Ovary (tissue), 9 donors: ENCODE measurements around the gene ADGRL4. TPM values are rescaled to one million over a fixed set of nuclear protein-coding genes. Genes with fewer than 3 reads are reported as not detected.
"Not testable (repeated sequence)": the region's sequence is repeated elsewhere in the genome, so short reads cannot be mapped to it uniquely, and the experiment has no call there.

Source experiments
- DNase-seq, 5 donors: peaks; one replicate each; pipeline ENCODE4 v3.0.0-alpha.2; 2019 to 2020
- H3K27ac ChIP-seq, 2 donors: fragments of 200-600 bp; one replicate each; pipeline versions ENCODE4 v1.5.1 to v1.8.0; 2019 to 2022
- H3K27me3 ChIP-seq: fragments of 200-600 bp; one replicate; pipeline ENCODE4 v1.8.0; 2022
- H3K36me3 ChIP-seq: fragments of 200-600 bp; sonication (generic); one replicate; pipeline ENCODE4 v1.5.1; 2019
- H3K4me1 ChIP-seq: one replicate; pipeline ENCODE4 v1.8.1; 2013; ENCODE audit warnings: mild to moderate bottlenecking, moderate library complexity; ENCODE audit not compliant: insufficient read depth
- H3K4me3 ChIP-seq: fragments of 200-600 bp; sonication (generic); one replicate; pipeline ENCODE4 v1.5.1; 2017
- H3K9me3 ChIP-seq, 2 donors: fragments of 200-600 bp in 1 of 2; sonication (generic) in 1 of 2; one replicate each; pipeline versions ENCODE4 v1.5.1 to v1.8.1; 2013 to 2019; ENCODE audit warnings: mild to moderate bottlenecking in 1 of 2, moderate library complexity in 1 of 2
- CTCF ChIP-seq, 3 donors: fragments of 450-650 bp in 2 of 3; fragments of 200-600 bp in 1 of 3; IDR thresholded peaks; one replicate each; pipeline versions ENCODE4 v1.5.1 to v1.8.0; 2016 to 2022; ENCODE audit warnings: antibody characterized with exemption in 3 of 3, mild to moderate bottlenecking in 1 of 3
- EP300 ChIP-seq: sonication (generic); formaldehyde crosslinking; IDR thresholded peaks from one replicate; pipeline ENCODE4 v1.6.1; 2017; ENCODE audit warnings: antibody characterized with exemption
- POLR2A ChIP-seq: fragments of 450-650 bp; IDR thresholded peaks from one replicate; pipeline ENCODE4 v1.6.1; 2017; ENCODE audit warnings: antibody characterized with exemption, mild to moderate bottlenecking, moderate library complexity
- WGBS, 3 donors: extraction: QIAGEN DNeasy Blood & Tissue Kit in 1 of 3; methylation state at CpG; one replicate each; pipeline versions ENCODE4 v1.1.5 to v1.1.7; 2013 to 2017; 5-methylcytosine and 5-hydroxymethylcytosine counted together
- intact Hi-C, 4 donors: fragments of 100-400 bp; cut with DNase I; formaldehyde crosslinking; loops; one replicate each; pipeline versions ENCODE4 v1.11.0 to v1.15.1; 2022 to 2023
- polyA plus RNA-seq, 2 donors: library from polyadenylated mRNA; stranded (reverse); fragments of 200-250 nt in 1 of 2; fragments of 350-450 nt in 1 of 2; fragmentation: Illumina TruSeq in 1 of 2; extraction: RNeasy Lipid Tissue Mini Kit (QIAGEN cat#74804) in 1 of 2; gene quantifications; one replicate each; pipeline ENCODE4 v1.2.3, GENCODE V29; 2013 to 2014
- total RNA-seq, 7 donors: library from RNA; depleted of rRNA in 2 of 7; stranded (reverse); fragments of >200 nt in 2 of 7; fragmentation: NEBNext Ultra II Directional in 3 of 7; extraction: Animal tissue kit (Norgen Biotek cat#: 25700) in 3 of 7; gene quantifications; one replicate each; pipeline versions ENCODE4 v1.1.0 to v1.2.4, GENCODE V29; 2016 to 2023
- donor health status: DM: no; HTN: no; CAD: no; lungs with moderate emphysema.
- donor health status: DM: no; HTN: no; CAD: no.
- donor health status: Bipolar disorder and iron deficiency.
- donor health status: DM: yes; HTN: yes; CAD: no.
- donor health status: DM: no; HTN: no; CAD: no.
- donor health status: DM: yes; HTN: yes; CAD: no.

Gene ADGRL4
- total and polyA plus RNA-seq, 9 donors = 3.0 to 22.7 (median 9.2) TPM

GRCh38 chr1:78972723-78973122 lies 33.8 kb downstream of the ADGRL4 start:
- TF ChIP-seq POLR2A = no peak
- no peak for TF ChIP-seq CTCF (IDR thresholded peaks at IDR 0.05)
- TF ChIP-seq EP300 = no peak
- intact Hi-C loops = no loop called here
- H3K27me3 ChIP-seq = no peaks in the 10 kb centered on the region
- no peaks in the 10 kb centered on the region for H3K9me3 ChIP-seq
- no peak overlapping the region for H3K4me3 ChIP-seq
- H3K27ac ChIP-seq = no peak overlapping the region
- H3K4me1 ChIP-seq = no peaks in the 10 kb centered on the region
- DNase-seq = no peak
- H3K36me3 ChIP-seq = no peaks in the 10 kb centered on the region
- WGBS, 3 donors = 63 to 73% (median 64%) methylated on average over 2 of the region's 2 CpGs

- intact Hi-C loops, H3K36me3 ChIP-seq, H3K9me3 ChIP-seq, H3K4me1 ChIP-seq, H3K27me3 ChIP-seq, H3K27ac ChIP-seq, DNase-seq, H3K4me3 ChIP-seq: not testable (repeated sequence)
Measured at GRCh38 chr1:78967091-78967490, 39.4 kb downstream of the ADGRL4 start.

DNA sequence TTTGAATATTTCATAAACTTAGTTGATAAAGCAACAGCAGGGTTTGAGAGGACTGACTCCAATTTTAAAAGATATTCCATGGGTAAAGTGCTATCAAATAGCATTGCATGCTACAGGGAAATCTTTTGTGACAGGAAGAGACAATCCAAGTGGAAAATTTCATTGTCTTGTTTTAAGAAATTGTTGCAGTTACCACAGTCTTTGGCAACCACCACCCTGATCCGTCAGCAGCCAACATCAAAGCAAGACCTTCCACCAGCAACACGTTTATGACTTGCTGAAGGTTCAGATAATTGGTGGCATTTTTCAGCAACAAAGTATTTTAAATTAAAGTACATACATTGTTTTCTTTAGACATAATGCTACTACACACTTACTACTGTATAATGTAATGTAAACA lies 47.8 kb downstream of the ADGRL4 start:
- Histone ChIP-seq H3K4me1 (no peaks in the 10 kb centered on the region), H3K4me3 (no peak overlapping the region), H3K27ac (no peak overlapping the region), H3K9me3 (no peaks in the 10 kb centered on the region), H3K36me3 (no peaks in the 10 kb centered on the region), H3K27me3 (no peaks in the 10 kb centered on the region)
- WGBS, 3 donors = 13 to 22% (median 16%) methylated on average over 2 of the region's 2 CpGs
- intact Hi-C loops = no loop called here
- no peak for DNase-seq
- no peak for TF ChIP-seq EP300
- no peak for TF ChIP-seq POLR2A
- no peak for TF ChIP-seq CTCF (IDR thresholded peaks at IDR 0.05)

DNA sequence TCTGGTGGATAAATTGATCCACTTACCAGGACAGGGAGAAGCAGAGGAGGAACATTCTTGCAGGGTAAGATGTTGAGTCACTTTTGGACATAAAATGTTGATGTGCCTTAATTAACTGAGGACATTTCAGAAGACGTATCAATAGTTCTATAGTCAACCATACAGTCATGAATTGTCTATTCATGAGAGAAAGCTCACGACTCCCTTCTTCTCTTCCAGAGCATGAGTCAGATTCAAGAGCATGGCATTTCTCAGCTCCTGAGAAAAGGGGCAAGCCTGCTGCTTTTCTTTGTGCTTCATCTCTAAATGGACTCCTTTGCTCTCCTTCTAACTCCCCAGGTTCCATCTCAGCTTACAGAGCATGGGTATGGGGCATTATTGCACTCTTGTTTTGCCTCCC lies 55.7 kb downstream of the ADGRL4 start:
- 86 to 90% (median 89%) methylated on average over 2 of the region's 2 CpGs for WGBS, 3 donors
- Histone ChIP-seq H3K27me3 (no peaks in the 10 kb centered on the region), H3K4me3 (no peak overlapping the region), H3K36me3 (no peaks in the 10 kb centered on the region), H3K9me3 (no peaks in the 10 kb centered on the region), H3K27ac (no peak overlapping the region), H3K4me1 (no peaks in the 10 kb centered on the region)
- TF ChIP-seq POLR2A (no peak), CTCF (IDR thresholded peaks at IDR 0.05) (no peak), EP300 (no peak)
- DNase-seq = no peak
- intact Hi-C loops = no loop called here

DNA sequence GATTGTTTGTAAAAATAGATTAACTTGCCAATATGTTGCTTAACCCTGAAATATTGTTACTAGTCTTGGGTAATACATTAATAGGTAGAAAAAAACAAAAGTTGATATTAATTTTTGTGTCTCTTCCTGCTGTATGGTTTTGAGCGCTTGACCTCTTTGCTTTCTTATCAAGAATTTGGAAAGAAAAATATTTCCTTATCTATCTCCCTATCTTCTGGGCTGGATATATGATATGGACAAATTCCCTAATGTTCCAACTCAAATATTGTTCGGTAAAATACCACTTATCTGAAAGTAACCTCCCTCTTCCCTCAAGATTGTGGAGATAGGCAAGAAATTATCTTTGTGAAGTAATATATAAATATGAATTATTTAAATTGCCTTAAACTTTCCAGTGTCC lies 57.3 kb downstream of the ADGRL4 start:
- Histone ChIP-seq H3K36me3 (no peaks in the 10 kb centered on the region), H3K27me3 (no peaks in the 10 kb centered on the region), H3K9me3 (no peaks in the 10 kb centered on the region), H3K4me3 (no peak overlapping the region), H3K4me1 (no peaks in the 10 kb centered on the region), H3K27ac (no peak overlapping the region)
- intact Hi-C loops = no loop called here
- TF ChIP-seq EP300 = no peak
- DNase-seq = no peak
- 67 to 74% (median 72%) methylated on average over 2 of the region's 2 CpGs for WGBS, 3 donors

DNA sequence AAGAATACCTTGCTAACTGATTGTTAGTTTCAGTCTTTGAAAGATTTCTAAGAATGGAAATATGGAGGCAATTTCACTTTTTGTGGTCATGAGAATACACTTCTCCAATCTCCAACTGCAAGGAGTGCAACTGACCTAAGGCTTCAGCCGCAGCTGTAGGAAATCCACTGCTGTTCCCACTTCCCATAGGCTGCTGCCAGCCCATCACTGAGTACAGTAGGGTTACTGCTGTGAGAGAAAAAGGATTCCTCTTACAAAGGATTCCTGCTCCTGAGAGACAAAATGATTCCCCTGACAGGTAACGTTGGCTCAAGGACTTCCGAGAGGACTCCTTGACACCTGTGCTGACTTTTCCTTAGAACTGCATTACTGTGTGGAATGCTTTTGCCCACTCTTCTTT lies 87.4 kb downstream of the ADGRL4 start:
- Histone ChIP-seq H3K27me3 (no peaks in the 10 kb centered on the region), H3K36me3 (no peaks in the 10 kb centered on the region), H3K4me3 (no peak overlapping the region), H3K9me3 (no peaks in the 10 kb centered on the region), H3K27ac (no peak overlapping the region), H3K4me1 (no peaks in the 10 kb centered on the region)
- no peak for DNase-seq
- TF ChIP-seq EP300 (no peak), POLR2A (no peak), CTCF (IDR thresholded peaks at IDR 0.05) (no peak)
- 66 to 84% (median 72%) methylated on average over 3 of the region's 3 CpGs for WGBS, 3 donors
- intact Hi-C loops = no loop called here
